Mucosa of descending colon (tissue), 3 donors: ENCODE measurements around the gene WDR70. TPM values are rescaled to one million over a fixed set of nuclear protein-coding genes. Genes with fewer than 3 reads are reported as not detected.

Experiments used
- ATAC-seq: fragments of 200-7000 bp; cut with Tn5 transposase; one replicate; pipeline ENCODE4 v1.9.1; 2020; ENCODE audit warnings: mild to moderate bottlenecking, moderate library complexity
- DNase-seq, 3 donors: peaks; one replicate each; pipeline ENCODE4 v3.0.0-alpha.2; 2020
- H3K36me3 ChIP-seq: fragments of 200-600 bp; one replicate; pipeline ENCODE4 v1.8.0; 2021; ENCODE audit warnings: low read depth, mild to moderate bottlenecking
- H3K4me1 ChIP-seq: fragments of 200-600 bp; one replicate; pipeline ENCODE4 v1.8.0; 2021; ENCODE audit warnings: low read depth, mild to moderate bottlenecking
- H3K4me3 ChIP-seq: fragments of 200-600 bp; one replicate; pipeline ENCODE4 v1.8.0; 2021; ENCODE audit warnings: mild to moderate bottlenecking
- H3K9me3 ChIP-seq: fragments of 200-600 bp; one replicate; pipeline ENCODE4 v1.8.0; 2021; ENCODE audit warnings: mild to moderate bottlenecking
- intact Hi-C, 2 donors: fragments of 100-400 bp; cut with DNase I in 1 of 2; cut with micrococcal nuclease in 1 of 2; formaldehyde crosslinking; loops; one replicate each; pipeline versions ENCODE4 v1.11.0 to v1.11.1; 2022; cut with DNase I, micrococcal nuclease
- total RNA-seq, 3 donors: library from RNA; stranded (reverse); fragmentation: NEBNext Ultra II Directional in 2 of 3; extraction: Animal tissue kit (Norgen Biotek cat#: 25700) in 2 of 3; gene quantifications; one replicate each; pipeline versions ENCODE4 v1.2.1 to v1.2.4, GENCODE V29; 2021 to 2023
- TF ChIP-seq, protein P1 (sequence below): fragments of 200-600 bp; IDR thresholded peaks from one replicate; pipeline ENCODE4 v1.8.0; 2022; ENCODE audit warnings: antibody characterized with exemption, mild to moderate bottlenecking
- donor health status: DM: no; HTN: no; CAD: no; lungs with moderate emphysema.
- donor health status: DM: no; HTN: no; CAD: no.
- donor health status: DM: no; HTN: yes; CAD: no.

WDR70 gene
- total RNA-seq, 3 donors from 2014 or later = 19.5 to 42.5 (median 38.0) TPM

DNA sequence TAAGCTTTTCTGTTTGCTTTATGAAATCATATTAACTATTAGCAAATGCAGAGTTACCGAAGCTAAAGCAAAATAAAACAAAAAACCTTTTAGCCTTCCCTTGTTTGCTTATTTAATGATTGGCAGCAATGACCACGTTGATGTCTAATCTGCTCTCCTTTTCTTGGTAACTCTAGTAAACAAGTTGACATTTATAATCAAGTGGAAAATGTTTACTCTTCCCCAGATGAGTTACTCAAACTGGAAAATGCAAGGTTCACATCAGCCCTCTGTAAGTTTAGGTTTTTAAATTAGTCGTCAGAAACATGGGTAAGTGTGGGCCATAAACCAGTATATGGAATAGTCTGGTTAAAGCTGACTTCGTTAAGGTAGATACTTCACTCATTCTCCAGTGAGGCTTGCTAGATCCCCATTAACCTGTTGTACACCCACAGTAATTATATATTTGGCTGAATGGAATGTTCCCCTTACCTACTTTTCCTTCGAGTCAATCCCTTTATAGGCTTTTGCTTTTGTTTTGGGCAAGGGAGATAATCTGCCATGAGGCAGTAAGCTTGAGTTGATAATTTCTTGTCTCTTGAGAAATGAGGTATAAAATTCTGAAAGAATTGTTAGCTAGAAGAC, 359.9 kb downstream of the WDR70 start:
- H3K4me1 ChIP-seq = no peaks in the 10 kb centered on the region
- no peak overlapping the region for H3K4me3 ChIP-seq
- intact Hi-C loops = no loop called here
- no peaks in the 10 kb centered on the region for H3K36me3 ChIP-seq
- no peaks in the 10 kb centered on the region for H3K9me3 ChIP-seq
- DNase-seq (no peak), ATAC-seq (no peak)
- TF ChIP-seq, protein P1, sequence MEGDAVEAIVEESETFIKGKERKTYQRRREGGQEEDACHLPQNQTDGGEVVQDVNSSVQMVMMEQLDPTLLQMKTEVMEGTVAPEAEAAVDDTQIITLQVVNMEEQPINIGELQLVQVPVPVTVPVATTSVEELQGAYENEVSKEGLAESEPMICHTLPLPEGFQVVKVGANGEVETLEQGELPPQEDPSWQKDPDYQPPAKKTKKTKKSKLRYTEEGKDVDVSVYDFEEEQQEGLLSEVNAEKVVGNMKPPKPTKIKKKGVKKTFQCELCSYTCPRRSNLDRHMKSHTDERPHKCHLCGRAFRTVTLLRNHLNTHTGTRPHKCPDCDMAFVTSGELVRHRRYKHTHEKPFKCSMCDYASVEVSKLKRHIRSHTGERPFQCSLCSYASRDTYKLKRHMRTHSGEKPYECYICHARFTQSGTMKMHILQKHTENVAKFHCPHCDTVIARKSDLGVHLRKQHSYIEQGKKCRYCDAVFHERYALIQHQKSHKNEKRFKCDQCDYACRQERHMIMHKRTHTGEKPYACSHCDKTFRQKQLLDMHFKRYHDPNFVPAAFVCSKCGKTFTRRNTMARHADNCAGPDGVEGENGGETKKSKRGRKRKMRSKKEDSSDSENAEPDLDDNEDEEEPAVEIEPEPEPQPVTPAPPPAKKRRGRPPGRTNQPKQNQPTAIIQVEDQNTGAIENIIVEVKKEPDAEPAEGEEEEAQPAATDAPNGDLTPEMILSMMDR = no peak

GRCh38 chr5:37739817-37740261, 360.7 kb downstream of the WDR70 start:
- Histone ChIP-seq H3K4me3 (no peak overlapping the region), H3K9me3 (no peaks in the 10 kb centered on the region), H3K4me1 (no peaks in the 10 kb centered on the region), H3K36me3 (no peaks in the 10 kb centered on the region)
- ATAC-seq = no peak
- TF ChIP-seq, protein P1 = no peak
- no peak for DNase-seq
- intact Hi-C loops = no loop called here

GRCh38 chr5:37740331-37741066, 361.4 kb downstream of the WDR70 start:
- no peaks in the 10 kb centered on the region for H3K9me3 ChIP-seq
- no peaks in the 10 kb centered on the region for H3K36me3 ChIP-seq
- TF ChIP-seq, protein P1 = no peak
- no peak for DNase-seq
- intact Hi-C loops = no loop called here
- H3K4me3 ChIP-seq = no peak overlapping the region
- ATAC-seq = no peak
- H3K4me1 ChIP-seq = no peaks in the 10 kb centered on the region

- Histone ChIP-seq H3K36me3 (no peaks in the 10 kb centered on the region), H3K4me3 (no peak overlapping the region), H3K4me1 (no peaks in the 10 kb centered on the region), H3K9me3 (no peaks in the 10 kb centered on the region)
- no peak for ATAC-seq
- TF ChIP-seq, protein P1 = no peak
- DNase-seq = no peak
- intact Hi-C loops = no loop called here
Measured at GRCh38 chr5:37742111-37742510, 363.0 kb downstream of the WDR70 start.

GRCh38 chr5:37751227-37751626, 372.1 kb downstream of the WDR70 start:
- no peaks in the 10 kb centered on the region for H3K36me3 ChIP-seq
- H3K9me3 ChIP-seq = no peaks in the 10 kb centered on the region
- TF ChIP-seq, protein P1 = no peak
- no peak overlapping the region for H3K4me3 ChIP-seq
- intact Hi-C loops = no loop called here
- H3K4me1 ChIP-seq = no peaks in the 10 kb centered on the region
- DNase-seq (no peak), ATAC-seq (peak; percentile 55)
